Measurements from ENCODE around the gene AR.
"Not testable (repeated sequence)": the region's sequence is repeated elsewhere in the genome, so short reads cannot be mapped to it uniquely, and the experiment has no call there.

The AR gene

GRCh38 chrX:67648361-67648760 lies 104.5 kb downstream of the AR start:
- no peak for DNase-seq (ENCODE audit: low read depth in 2 of 2)

DNA sequence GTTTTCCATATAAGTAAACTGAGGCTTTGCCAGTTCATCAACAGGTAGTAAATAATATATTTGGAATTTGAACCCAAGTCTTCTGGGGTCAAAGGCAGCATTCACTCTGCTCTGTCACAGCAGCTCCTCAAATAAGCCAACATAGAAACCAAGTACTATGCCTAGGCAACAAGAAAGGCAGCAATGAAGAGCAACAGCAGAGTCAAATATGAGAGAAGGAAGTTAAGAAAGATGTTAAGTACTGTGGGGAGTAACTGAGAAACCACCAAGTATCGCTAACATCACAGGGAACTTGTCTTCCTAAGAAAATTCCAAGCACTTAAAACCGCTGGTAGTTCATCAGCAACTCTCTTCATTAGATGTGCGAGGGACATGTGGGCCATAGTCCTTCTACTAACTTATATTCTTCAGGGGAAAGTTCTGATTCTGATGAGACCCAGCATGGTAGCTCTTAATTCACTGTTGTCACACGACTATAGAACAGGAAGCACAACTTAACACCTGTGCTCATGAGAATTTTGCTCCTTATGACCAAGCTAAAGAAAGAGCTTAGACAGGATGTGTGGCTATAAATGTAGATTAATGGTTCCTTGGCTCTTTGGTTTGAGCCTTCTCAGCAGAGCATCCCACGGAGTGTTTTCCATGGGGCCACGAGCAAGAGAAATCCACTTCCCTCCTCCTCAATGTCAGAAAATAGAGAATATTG lies 107.8 kb downstream of the AR start:
- DNase-seq (ENCODE audit: low read depth in 2 of 2), result no peak

GRCh38 chrX:67652543-67652942 lies 108.7 kb downstream of the AR start:
- no peak for DNase-seq (ENCODE audit: low read depth in 2 of 2)

DNA sequence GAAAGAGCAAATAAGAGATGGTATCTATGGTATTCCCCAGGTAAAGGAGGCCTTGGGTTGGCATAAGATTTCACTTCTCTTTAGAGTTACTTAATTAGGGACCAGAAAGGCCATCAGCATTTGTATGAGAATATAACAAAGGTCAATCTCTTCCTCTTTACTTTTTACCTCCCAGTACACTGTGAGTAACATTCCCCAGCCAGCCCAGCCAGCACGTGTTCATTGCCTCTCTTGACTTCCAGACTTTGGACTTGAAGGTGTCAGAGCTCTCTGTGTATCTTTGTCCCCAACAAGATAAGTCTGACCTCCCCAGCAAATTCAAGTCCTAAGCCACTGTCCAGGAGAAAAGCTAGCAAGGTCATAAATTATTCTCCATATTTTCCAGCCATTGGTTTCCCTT lies 110.5 kb downstream of the AR start:
- no peak for DNase-seq (ENCODE audit: low read depth in 2 of 2)

- DNase-seq (ENCODE audit: low read depth in 2 of 2), result no peak
Measured at GRCh38 chrX:67665583-67665982, 121.8 kb downstream of the AR start.

GRCh38 chrX:67670717-67671116 lies 126.9 kb downstream of the AR start:
- DNase-seq (ENCODE audit: low read depth in 2 of 2), result not testable (repeated sequence)

GRCh38 chrX:67673741-67674274 lies 130.0 kb downstream of the AR start:
- DNase-seq (ENCODE audit: low read depth in 2 of 2), result no peak

GRCh38 chrX:67674741-67675140 lies 130.9 kb downstream of the AR start:
- DNase-seq (ENCODE audit: low read depth in 2 of 2), result no peak

DNA sequence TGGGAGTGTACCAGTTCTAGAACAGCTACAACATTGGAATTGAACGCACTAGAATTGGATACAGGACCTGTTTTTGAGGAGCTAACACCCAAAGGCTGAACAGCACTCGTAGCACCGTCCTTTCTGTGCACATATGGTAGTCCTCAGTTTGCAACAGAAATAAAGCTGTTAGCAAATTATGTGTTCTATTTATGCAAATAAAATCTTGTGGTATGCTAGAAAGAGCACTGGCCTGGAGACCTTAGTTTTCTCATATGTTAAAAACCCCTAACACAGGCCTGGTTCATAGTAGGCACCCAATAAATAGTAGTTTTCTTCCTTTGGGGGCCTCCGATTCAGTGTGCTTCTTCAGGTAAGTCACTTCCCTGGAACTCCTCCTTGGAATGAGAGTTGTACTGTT lies 140.3 kb downstream of the AR start:
- DNase-seq (ENCODE audit: low read depth in 2 of 2), result no peak

- DNase-seq (ENCODE audit: low read depth in 2 of 2), result no peak
Measured at GRCh38 chrX:67692246-67692645, 148.4 kb downstream of the AR start.

DNA sequence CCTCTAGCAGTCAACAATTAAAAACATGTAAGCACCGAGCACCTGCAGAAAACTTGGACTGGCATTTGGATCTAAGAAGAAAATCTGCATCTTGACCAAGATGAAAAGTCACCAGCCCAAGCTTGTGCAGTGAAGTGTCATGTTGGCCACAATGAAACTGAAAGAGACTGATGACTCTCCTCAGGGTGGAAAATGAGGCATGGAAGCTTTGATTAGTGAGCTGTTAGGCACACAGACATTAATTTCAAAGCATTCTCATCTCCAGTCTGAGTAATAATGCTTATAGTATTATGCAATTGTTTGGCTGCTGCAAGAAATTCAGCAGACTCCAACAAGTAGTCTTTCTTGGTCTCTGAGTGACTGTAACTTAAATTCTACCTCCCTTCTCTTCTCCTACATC lies 150.1 kb downstream of the AR start:
- DNase-seq (ENCODE audit: low read depth in 2 of 2), result no peak

DNA sequence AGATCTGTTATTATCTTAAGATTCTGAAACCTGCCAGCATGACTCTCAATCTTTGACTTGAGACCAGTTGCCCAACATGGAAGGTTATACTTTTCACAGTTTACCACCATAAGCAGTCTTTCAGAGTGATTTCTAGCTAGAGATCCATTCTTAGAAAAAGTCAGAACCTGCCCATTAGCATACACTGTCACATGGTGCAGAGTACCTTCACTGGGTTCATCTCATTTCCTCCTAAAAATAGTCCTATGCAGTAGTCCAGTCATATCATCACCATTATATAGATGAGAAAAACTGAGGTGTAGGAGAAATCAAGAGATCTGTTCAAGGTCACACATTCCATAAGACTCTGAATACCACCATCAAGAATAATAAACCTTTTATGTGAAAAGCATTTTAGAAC lies 153.6 kb downstream of the AR start:
- DNase-seq (ENCODE audit: low read depth in 2 of 2), result no peak

DNA sequence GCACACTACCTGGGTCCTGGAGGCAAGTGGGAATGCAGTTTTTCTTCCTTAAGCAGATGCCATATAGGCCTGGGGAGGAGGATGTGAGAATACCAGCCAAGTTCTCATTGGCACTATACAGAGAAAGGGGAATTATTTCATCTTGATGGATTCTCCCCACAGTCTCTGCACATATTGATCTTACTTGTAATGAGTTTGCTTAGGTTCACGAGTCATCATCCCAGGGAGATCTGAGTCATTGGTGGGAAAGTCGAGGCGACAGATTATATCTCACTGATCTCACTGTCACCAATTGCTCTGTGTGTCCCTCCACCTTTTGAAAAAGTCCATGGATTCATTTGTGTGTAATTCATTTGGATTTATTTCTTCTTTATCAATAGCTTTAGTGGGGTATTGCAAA lies 156.8 kb downstream of the AR start:
- no peak for DNase-seq (ENCODE audit: low read depth in 2 of 2)

DNA sequence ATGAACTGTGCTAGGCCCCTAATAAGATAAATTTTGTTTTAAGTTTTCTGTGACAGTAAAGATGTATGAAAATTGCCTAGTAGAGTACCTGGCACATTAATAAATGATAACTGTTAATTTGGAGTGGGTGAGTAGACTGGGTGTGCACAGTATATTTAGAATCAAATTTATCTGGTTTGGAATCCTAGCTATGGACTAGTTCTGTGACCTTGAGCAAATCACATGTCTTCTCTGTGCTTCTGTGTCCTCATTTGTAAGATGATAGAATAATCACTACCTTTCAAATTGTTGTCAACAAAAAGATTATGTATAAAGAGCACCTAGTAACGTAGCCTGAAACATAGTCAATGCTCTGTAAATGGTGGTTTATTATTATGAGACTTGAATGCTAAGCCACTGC lies 170.2 kb downstream of the AR start:
- no peak for DNase-seq (ENCODE audit: low read depth in 2 of 2)

DNA sequence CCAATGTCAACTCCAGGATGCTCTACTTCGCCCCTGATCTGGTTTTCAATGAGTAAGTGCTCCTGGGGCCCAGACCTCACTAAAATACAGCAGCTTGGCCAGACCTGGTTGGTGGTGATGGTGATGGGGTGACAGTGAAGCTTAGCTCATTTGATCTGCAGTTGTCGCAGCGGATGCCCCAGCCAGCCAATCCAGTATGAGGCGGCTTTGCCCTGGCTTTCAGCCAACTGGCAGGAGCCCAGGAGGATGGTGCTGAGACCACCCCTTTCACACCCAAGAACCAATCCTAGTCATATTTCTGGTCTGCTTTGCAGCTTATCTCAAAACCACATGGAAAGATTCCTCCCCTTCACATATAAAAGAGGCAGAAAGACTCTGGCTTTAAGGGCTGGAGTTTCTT lies 173.8 kb downstream of the AR start:
- DNase-seq (ENCODE audit: low read depth in 2 of 2), result no peak

- DNase-seq (ENCODE audit: low read depth in 2 of 2), result no peak
Measured at GRCh38 chrX:67718926-67719325, 175.1 kb downstream of the AR start.

DNA sequence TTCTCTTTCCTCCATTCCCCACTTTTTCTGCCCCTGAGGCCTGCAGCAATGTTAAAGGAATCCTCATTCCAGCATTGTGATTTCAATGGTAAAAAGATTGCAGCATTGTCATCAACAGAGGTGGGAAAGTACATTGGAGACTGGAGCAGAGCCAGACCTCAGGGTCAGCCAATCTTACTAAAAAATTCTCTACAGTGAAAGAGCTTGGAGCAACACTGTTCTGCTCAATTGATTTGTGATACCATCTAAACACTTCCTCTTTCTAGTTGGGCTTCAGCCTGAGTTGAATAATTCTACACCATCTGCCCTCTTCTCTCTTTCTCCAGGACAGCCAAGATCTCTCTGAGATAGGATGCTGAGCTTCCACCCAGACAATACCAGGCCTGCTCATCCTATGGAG lies 176.5 kb downstream of the AR start:
- no peak for DNase-seq (ENCODE audit: low read depth in 2 of 2)

DNA sequence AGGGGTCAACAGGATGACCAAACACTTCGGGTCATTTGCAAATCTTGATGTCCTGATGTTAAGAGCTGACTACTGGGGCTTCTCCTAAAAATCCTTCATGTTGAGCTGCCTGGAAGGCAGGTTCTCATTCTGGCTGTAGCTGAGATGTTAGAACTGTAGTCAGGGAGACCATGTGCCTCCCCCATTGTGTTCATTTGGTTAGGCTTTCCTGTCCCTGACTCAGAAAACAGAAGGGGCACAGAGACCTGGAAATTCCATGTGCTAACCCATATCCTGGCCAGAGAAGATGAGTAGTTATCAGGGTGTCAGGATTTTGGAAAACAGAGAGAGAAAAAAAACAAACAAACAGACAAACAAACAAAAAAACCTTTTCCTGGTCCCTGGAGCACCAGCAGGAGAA lies 177.5 kb downstream of the AR start:
- no peak for DNase-seq (ENCODE audit: low read depth in 2 of 2)

DNA sequence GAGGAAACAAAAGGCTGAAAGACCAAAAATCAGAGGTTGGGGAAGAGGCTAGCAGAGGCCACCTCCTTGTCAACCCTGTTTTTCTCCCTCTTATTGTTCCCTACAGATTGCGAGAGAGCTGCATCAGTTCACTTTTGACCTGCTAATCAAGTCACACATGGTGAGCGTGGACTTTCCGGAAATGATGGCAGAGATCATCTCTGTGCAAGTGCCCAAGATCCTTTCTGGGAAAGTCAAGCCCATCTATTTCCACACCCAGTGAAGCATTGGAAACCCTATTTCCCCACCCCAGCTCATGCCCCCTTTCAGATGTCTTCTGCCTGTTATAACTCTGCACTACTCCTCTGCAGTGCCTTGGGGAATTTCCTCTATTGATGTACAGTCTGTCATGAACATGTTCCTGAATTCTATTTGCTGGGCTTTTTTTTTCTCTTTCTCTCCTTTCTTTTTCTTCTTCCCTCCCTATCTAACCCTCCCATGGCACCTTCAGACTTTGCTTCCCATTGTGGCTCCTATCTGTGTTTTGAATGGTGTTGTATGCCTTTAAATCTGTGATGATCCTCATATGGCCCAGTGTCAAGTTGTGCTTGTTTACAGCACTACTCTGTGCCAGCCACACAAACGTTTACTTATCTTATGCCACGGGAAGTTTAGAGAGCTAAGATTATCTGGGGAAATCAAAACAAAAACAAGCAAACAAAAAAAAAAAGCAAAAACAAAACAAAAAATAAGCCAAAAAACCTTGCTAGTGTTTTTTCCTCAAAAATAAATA lies 179.9 kb downstream of the AR start:
- DNase-seq (ENCODE audit: low read depth in 2 of 2), result no peak

DNA sequence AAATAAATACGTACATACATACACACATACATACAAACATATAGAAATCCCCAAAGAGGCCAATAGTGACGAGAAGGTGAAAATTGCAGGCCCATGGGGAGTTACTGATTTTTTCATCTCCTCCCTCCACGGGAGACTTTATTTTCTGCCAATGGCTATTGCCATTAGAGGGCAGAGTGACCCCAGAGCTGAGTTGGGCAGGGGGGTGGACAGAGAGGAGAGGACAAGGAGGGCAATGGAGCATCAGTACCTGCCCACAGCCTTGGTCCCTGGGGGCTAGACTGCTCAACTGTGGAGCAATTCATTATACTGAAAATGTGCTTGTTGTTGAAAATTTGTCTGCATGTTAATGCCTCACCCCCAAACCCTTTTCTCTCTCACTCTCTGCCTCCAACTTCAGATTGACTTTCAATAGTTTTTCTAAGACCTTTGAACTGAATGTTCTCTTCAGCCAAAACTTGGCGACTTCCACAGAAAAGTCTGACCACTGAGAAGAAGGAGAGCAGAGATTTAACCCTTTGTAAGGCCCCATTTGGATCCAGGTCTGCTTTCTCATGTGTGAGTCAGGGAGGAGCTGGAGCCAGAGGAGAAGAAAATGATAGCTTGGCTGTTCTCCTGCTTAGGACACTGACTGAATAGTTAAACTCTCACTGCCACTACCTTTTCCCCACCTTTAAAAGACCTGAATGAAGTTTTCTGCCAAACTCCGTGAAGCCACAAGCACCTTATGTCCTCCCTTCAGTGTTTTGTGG lies 180.7 kb downstream of the AR start:
- no peak for DNase-seq (ENCODE audit: low read depth in 2 of 2)

DNA sequence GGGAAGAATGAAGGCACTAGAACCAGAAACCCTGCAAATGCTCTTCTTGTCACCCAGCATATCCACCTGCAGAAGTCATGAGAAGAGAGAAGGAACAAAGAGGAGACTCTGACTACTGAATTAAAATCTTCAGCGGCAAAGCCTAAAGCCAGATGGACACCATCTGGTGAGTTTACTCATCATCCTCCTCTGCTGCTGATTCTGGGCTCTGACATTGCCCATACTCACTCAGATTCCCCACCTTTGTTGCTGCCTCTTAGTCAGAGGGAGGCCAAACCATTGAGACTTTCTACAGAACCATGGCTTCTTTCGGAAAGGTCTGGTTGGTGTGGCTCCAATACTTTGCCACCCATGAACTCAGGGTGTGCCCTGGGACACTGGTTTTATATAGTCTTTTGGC lies 181.7 kb downstream of the AR start:
- DNase-seq (ENCODE audit: low read depth in 2 of 2), result no peak

DNA sequence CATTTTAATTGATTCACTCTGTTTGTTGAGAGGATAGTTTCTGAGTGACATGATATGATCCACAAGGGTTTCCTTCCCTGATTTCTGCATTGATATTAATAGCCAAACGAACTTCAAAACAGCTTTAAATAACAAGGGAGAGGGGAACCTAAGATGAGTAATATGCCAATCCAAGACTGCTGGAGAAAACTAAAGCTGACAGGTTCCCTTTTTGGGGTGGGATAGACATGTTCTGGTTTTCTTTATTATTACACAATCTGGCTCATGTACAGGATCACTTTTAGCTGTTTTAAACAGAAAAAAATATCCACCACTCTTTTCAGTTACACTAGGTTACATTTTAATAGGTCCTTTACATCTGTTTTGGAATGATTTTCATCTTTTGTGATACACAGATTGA lies 182.2 kb downstream of the AR start:
- no peak for DNase-seq (ENCODE audit: low read depth in 2 of 2)

DNA sequence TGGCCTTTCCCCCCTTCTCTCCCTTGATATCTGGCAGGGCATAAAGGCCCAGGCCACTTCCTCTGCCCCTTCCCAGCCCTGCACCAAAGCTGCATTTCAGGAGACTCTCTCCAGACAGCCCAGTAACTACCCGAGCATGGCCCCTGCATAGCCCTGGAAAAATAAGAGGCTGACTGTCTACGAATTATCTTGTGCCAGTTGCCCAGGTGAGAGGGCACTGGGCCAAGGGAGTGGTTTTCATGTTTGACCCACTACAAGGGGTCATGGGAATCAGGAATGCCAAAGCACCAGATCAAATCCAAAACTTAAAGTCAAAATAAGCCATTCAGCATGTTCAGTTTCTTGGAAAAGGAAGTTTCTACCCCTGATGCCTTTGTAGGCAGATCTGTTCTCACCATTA lies 183.8 kb downstream of the AR start:
- no peak for DNase-seq (ENCODE audit: low read depth in 2 of 2)
